Activated CD4-positive, alpha-beta T cell treated with anti-CD3 and anti-CD28 coated beads for 36 hours (primary cell): ENCODE results near the gene SSC4D. TPM values are rescaled to one million over a fixed set of nuclear protein-coding genes. Genes with fewer than 3 reads are reported as not detected.
"Not testable (repeated sequence)": the region's sequence is repeated elsewhere in the genome, so short reads cannot be mapped to it uniquely, and the experiment has no call there.

Experiments used
- ATAC-seq: fragments of 200-7000 bp; cut with Tn5 transposase; one replicate; pipeline ENCODE4 v1.10.0; 2021; ENCODE audit warnings: mild to moderate bottlenecking, moderate library complexity
- CTCF ChIA-PET: fragments of 350-600 bp; sonication (Branson Sonifier 250); formaldehyde crosslinking; loops from one replicate; lab custom pipeline; 2021; ENCODE audit warnings: antibody characterized with exemption; lab: Charles Lee
- POLR2A ChIA-PET: fragments of 350-600 bp; sonication (Branson Sonifier 250); formaldehyde crosslinking; loops from one replicate; lab custom pipeline; 2021; ENCODE audit warnings: antibody characterized with exemption, inconsistent platforms; lab: Charles Lee
- DNase-seq: peaks from one replicate; pipeline ENCODE4 v3.0.0-alpha.2; 2020
- H3K27ac Mint-ChIP-seq: one replicate; pipeline ENCODE4 v1.8.0; 2021; ENCODE audit warnings: mixed read lengths
- H3K27me3 Mint-ChIP-seq: one replicate; pipeline ENCODE4 v1.8.0; 2021; ENCODE audit warnings: mixed read lengths
- H3K36me3 Mint-ChIP-seq: one replicate; pipeline ENCODE4 v1.8.0; 2021; ENCODE audit warnings: low read depth, mixed read lengths
- H3K4me1 Mint-ChIP-seq: one replicate; pipeline ENCODE4 v1.8.0; 2021; ENCODE audit warnings: mixed read lengths
- H3K4me3 Mint-ChIP-seq: one replicate; pipeline ENCODE4 v1.8.0; 2021; ENCODE audit warnings: mild to moderate bottlenecking, moderate library complexity, mixed read lengths
- H3K9me3 Mint-ChIP-seq: one replicate; pipeline ENCODE4 v1.8.0; 2021; ENCODE audit warnings: low read depth, mixed read lengths
- intact Hi-C, 2 experiments: fragments of 100-400 bp; cut with DNase I in 1 of 2; cut with micrococcal nuclease in 1 of 2; formaldehyde crosslinking; loops; one replicate each; pipeline versions ENCODE4 v1.14.2 to v1.15.1; 2022 to 2024; cut with DNase I, micrococcal nuclease
- total RNA-seq, 2 experiments: library from RNA; stranded (reverse); gene quantifications; one replicate each; pipeline ENCODE4 v1.2.3, GENCODE V29; 2021

Gene SSC4D
- total RNA-seq, 2 experiments from 2014 or later = 0.79 to 0.91 TPM

GRCh38 chr7:76417654-76418310, 8.3 kb upstream of the SSC4D start:
- H3K9me3 Mint-ChIP-seq, intact Hi-C loops, POLR2A ChIA-PET, H3K4me1 Mint-ChIP-seq, H3K27me3 Mint-ChIP-seq, H3K27ac Mint-ChIP-seq, CTCF ChIA-PET, ATAC-seq, H3K36me3 Mint-ChIP-seq, DNase-seq, H3K4me3 Mint-ChIP-seq: not testable (repeated sequence)

GRCh38 chr7:76412249-76412648, 2.8 kb upstream of the SSC4D start:
- no peak overlapping the region for H3K27ac Mint-ChIP-seq
- intact Hi-C loops = no loop called here
- peaks cover 1% of the 10 kb centered on the region for H3K36me3 Mint-ChIP-seq
- no peak overlapping the region for H3K4me3 Mint-ChIP-seq
- no peak for ATAC-seq
- H3K27me3 Mint-ChIP-seq = no peaks in the 10 kb centered on the region
- CTCF ChIA-PET = no interaction called here
- no peak for DNase-seq
- POLR2A ChIA-PET = no interaction called here
- no peaks in the 10 kb centered on the region for H3K9me3 Mint-ChIP-seq
- no peaks in the 10 kb centered on the region for H3K4me1 Mint-ChIP-seq

GRCh38 chr7:76411626-76412025, 2.1 kb upstream of the SSC4D start:
- POLR2A ChIA-PET = no interaction called here
- Mint-ChIP-seq H3K27me3 (no peaks in the 10 kb centered on the region), H3K4me1 (no peaks in the 10 kb centered on the region), H3K9me3 (no peaks in the 10 kb centered on the region), H3K4me3 (no peak overlapping the region), H3K27ac (no peak overlapping the region), H3K36me3 (peaks cover 1% of the 10 kb centered on the region)
- DNase-seq (no peak), ATAC-seq (no peak)
- CTCF ChIA-PET = no interaction called here
- intact Hi-C loops = no loop called here

- Mint-ChIP-seq H3K27ac (no peak overlapping the region), H3K36me3 (peaks cover 1% of the 10 kb centered on the region), H3K9me3 (no peaks in the 10 kb centered on the region), H3K4me1 (peaks cover 4% of the 10 kb centered on the region), H3K4me3 (no peak overlapping the region), H3K27me3 (no peaks in the 10 kb centered on the region)
- intact Hi-C loops = no loop called here
- CTCF ChIA-PET = no interaction called here
- POLR2A ChIA-PET = no interaction called here
- ATAC-seq (no peak), DNase-seq (no peak)
Measured at GRCh38 chr7:76408121-76408560, 1.4 kb downstream of the SSC4D start.

GRCh38 chr7:76407718-76408117, 1.8 kb downstream of the SSC4D start:
- intact Hi-C loops = no loop called here
- Mint-ChIP-seq H3K36me3 (peaks cover 1% of the 10 kb centered on the region), H3K4me3 (no peak overlapping the region), H3K27ac (no peak overlapping the region), H3K4me1 (peaks cover 4% of the 10 kb centered on the region), H3K9me3 (no peaks in the 10 kb centered on the region), H3K27me3 (no peaks in the 10 kb centered on the region)
- DNase-seq (no peak), ATAC-seq (no peak)
- POLR2A ChIA-PET = no interaction called here
- CTCF ChIA-PET = no interaction called here

GRCh38 chr7:76405738-76406137, 3.8 kb downstream of the SSC4D start:
- CTCF ChIA-PET = no interaction called here
- H3K27ac Mint-ChIP-seq = no peak overlapping the region

GRCh38 chr7:76403780-76404494, 5.6 kb downstream of the SSC4D start:
- no peak overlapping the region for H3K4me3 Mint-ChIP-seq
- DNase-seq (no peak), ATAC-seq (no peak)
- H3K9me3 Mint-ChIP-seq = no peaks in the 10 kb centered on the region
- ChIA-PET POLR2A (no interaction called here), CTCF (no interaction called here)
- intact Hi-C loops = no loop called here
- no peaks in the 10 kb centered on the region for H3K36me3 Mint-ChIP-seq
- H3K27ac Mint-ChIP-seq = no peak overlapping the region
- H3K4me1 Mint-ChIP-seq = peaks cover 4% of the 10 kb centered on the region
- H3K27me3 Mint-ChIP-seq = no peaks in the 10 kb centered on the region

More at GRCh38 chr7:76405738-76406137, 3.8 kb downstream of the SSC4D start:
- intact Hi-C loops = no loop called here
- Mint-ChIP-seq H3K36me3 (no peaks in the 10 kb centered on the region), H3K4me1 (peaks cover 4% of the 10 kb centered on the region), H3K27me3 (no peaks in the 10 kb centered on the region), H3K4me3 (no peak overlapping the region), H3K9me3 (no peaks in the 10 kb centered on the region)
- DNase-seq (no peak), ATAC-seq (no peak)
- POLR2A ChIA-PET = no interaction called here

GRCh38 chr7:76403097-76403496, 6.4 kb downstream of the SSC4D start:
- H3K4me1 Mint-ChIP-seq, intact Hi-C loops, H3K36me3 Mint-ChIP-seq, H3K27me3 Mint-ChIP-seq, H3K27ac Mint-ChIP-seq, H3K9me3 Mint-ChIP-seq, POLR2A ChIA-PET, ATAC-seq, CTCF ChIA-PET, DNase-seq, H3K4me3 Mint-ChIP-seq: not testable (repeated sequence)

- no peaks in the 10 kb centered on the region for H3K9me3 Mint-ChIP-seq
Measured at GRCh38 chr7:76400248-76400647, 9.2 kb downstream of the SSC4D start.

GRCh38 chr7:76397409-76398183, 11.9 kb downstream of the SSC4D start:
- CTCF ChIA-PET = no interaction called here
- peak; percentile 93 for DNase-seq
- POLR2A ChIA-PET = no interaction called here
- Mint-ChIP-seq H3K9me3 (no peaks in the 10 kb centered on the region), H3K4me1 (peaks cover 20% of the 10 kb centered on the region), H3K27ac (peak overlapping the region; percentile 78), H3K27me3 (no peaks in the 10 kb centered on the region), H3K4me3 (peak overlapping the region; percentile 74), H3K36me3 (no peaks in the 10 kb centered on the region)
- intact Hi-C loops = loop anchor here (1.0 kb wide), 3 partner anchors 38 to 231 kb away; no protein-coding TSS in a partner anchor
- peak; percentile 65 for ATAC-seq

More at GRCh38 chr7:76400248-76400647, 9.2 kb downstream of the SSC4D start:
- Mint-ChIP-seq H3K27me3 (no peaks in the 10 kb centered on the region), H3K27ac (no peak overlapping the region), H3K4me1 (peaks cover 18% of the 10 kb centered on the region), H3K4me3 (no peak overlapping the region), H3K36me3 (no peaks in the 10 kb centered on the region)
- intact Hi-C loops = no loop called here
- POLR2A ChIA-PET = no interaction called here
- no peak for DNase-seq
- CTCF ChIA-PET = no interaction called here
- no peak for ATAC-seq

- H3K27ac Mint-ChIP-seq = peak overlapping the region; percentile 63
- POLR2A ChIA-PET = no interaction called here
- H3K4me3 Mint-ChIP-seq = peak overlapping the region; percentile 74
- H3K27me3 Mint-ChIP-seq = no peaks in the 10 kb centered on the region
- intact Hi-C loops = loop anchor here (1.0 kb wide), 3 partner anchors 38 to 231 kb away; no protein-coding TSS in a partner anchor
- H3K36me3 Mint-ChIP-seq = no peaks in the 10 kb centered on the region
- CTCF ChIA-PET = no interaction called here
- H3K4me1 Mint-ChIP-seq = peaks cover 23% of the 10 kb centered on the region
- ATAC-seq (no peak), DNase-seq (no peak)
- no peaks in the 10 kb centered on the region for H3K9me3 Mint-ChIP-seq
Measured at GRCh38 chr7:76396864-76397263, 12.6 kb downstream of the SSC4D start.
